Stomach (tissue), 4 donors: ENCODE results near the gene ZDHHC5.

Experiments used
- POLR2A ChIP-seq, 4 donors: fragments of 450-650 bp; IDR thresholded peaks; one replicate each; pipeline ENCODE4 v1.6.1; 2016; ENCODE audit warnings: antibody characterized with exemption in 4 of 4, control low read depth in 2 of 4, mild to moderate bottlenecking in 1 of 4, moderate library complexity in 1 of 4
- POLR2AphosphoS5 ChIP-seq, 3 donors: sonication (generic); formaldehyde crosslinking; IDR thresholded peaks; one replicate each; pipeline ENCODE4 v1.6.1; 2016; ENCODE audit warnings: antibody characterized with exemption in 3 of 3
- TF ChIP-seq, protein P1 (sequence below), 7 experiments: fragments of 450-650 bp in 4 of 7; fragments of 200-600 bp in 3 of 7; sonication (generic) in 3 of 7; IDR thresholded peaks; one replicate each; pipeline ENCODE4 v1.5.1; 2016 to 2019; ENCODE audit warnings: antibody characterized with exemption in 7 of 7, control low read depth in 2 of 7, mild to moderate bottlenecking in 1 of 7

DNA sequence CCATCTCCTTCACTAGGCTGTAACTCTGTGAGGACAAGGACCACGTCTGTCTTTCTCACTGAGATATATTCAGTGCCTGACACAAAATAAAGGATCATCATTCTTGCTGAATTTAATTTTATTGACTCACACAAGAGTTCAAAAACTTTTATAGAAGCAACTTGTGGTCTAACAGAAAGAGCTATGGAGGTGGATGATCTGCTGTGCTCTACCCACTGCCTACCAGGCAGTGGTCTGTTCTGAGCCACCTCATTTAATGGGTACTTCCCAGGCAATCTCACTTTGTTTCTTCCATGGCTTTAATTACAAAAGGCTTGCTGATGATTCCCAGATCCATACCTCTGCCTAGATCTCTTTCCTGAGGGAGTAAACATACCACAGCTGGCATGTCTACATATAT, 79.0 kb downstream of the ZDHHC5 start:
- no peak for TF ChIP-seq POLR2A (IDR thresholded peaks at IDR 0.05)
- TF ChIP-seq, protein P1, sequence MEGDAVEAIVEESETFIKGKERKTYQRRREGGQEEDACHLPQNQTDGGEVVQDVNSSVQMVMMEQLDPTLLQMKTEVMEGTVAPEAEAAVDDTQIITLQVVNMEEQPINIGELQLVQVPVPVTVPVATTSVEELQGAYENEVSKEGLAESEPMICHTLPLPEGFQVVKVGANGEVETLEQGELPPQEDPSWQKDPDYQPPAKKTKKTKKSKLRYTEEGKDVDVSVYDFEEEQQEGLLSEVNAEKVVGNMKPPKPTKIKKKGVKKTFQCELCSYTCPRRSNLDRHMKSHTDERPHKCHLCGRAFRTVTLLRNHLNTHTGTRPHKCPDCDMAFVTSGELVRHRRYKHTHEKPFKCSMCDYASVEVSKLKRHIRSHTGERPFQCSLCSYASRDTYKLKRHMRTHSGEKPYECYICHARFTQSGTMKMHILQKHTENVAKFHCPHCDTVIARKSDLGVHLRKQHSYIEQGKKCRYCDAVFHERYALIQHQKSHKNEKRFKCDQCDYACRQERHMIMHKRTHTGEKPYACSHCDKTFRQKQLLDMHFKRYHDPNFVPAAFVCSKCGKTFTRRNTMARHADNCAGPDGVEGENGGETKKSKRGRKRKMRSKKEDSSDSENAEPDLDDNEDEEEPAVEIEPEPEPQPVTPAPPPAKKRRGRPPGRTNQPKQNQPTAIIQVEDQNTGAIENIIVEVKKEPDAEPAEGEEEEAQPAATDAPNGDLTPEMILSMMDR (IDR thresholded peaks at IDR 0.05) = no peak
- TF ChIP-seq POLR2AphosphoS5 (IDR thresholded peaks at IDR 0.05) = no peak
